ENCODE data around the gene ADI1. TPM values are rescaled to one million over a fixed set of nuclear protein-coding genes. Genes with fewer than 3 reads are reported as not detected.

The ADI1 gene
- 36.2 TPM for polyA plus RNA-seq (2013, experiment 1 of 2)
- polyA plus RNA-seq (2013, experiment 2 of 2), result 27.1 TPM

GRCh38 chr2:3519255-3520205, at the start of gene ADI1:
Gene ADI1, minus strand, starts transcription at chr2:3519531. Its CDS starts 44 bp downstream, at chr2:3519487.
- Histone ChIP-seq H3K4me3 (ENCODE audit: low read length) (peak within 1 kb of the TSS; percentile 70), H3K27me3 (ENCODE audit: insufficient read depth, low read length) (peaks cover 3% of the 10 kb centered on the region; the same call in 1 of the 2 replicates), H3K4me1 (ENCODE audit: insufficient read depth, low read length) (peaks cover 11% of the 10 kb centered on the region; the same call in 1 of the 2 replicates), H3K27ac (ENCODE audit: low read depth, low read length) (peak within 1 kb of the TSS; percentile 98), H3K9ac (ENCODE audit: low read depth, low read length) (peak within 1 kb of the TSS; percentile 76), H3K9me3 (ENCODE audit: insufficient read depth, low read depth, low read length) (peaks cover 3% of the 10 kb centered on the region; the same call in 1 of the 2 replicates), H3K36me3 (ENCODE audit: insufficient read depth, low read length) (no peaks in the 10 kb centered on the region)
- WGBS, result 7% methylated on average over 76 of the region's 76 CpGs

GRCh38 chr2:3566806-3567205, 47.5 kb upstream of the ADI1 start:
- WGBS, result 93% methylated on average over 9 of the region's 9 CpGs
- no peaks in the 10 kb centered on the region for H3K9me3 ChIP-seq (ENCODE audit: insufficient read depth, low read depth, low read length)
- no peak overlapping the region for H3K27ac ChIP-seq (ENCODE audit: low read depth, low read length)
- no peaks in the 10 kb centered on the region for H3K36me3 ChIP-seq (ENCODE audit: insufficient read depth, low read length)
- no peaks in the 10 kb centered on the region for H3K27me3 ChIP-seq (ENCODE audit: insufficient read depth, low read length)
- no peaks in the 10 kb centered on the region for H3K4me1 ChIP-seq (ENCODE audit: insufficient read depth, low read length)
- H3K4me3 ChIP-seq (ENCODE audit: low read length), result no peak overlapping the region
- H3K9ac ChIP-seq (ENCODE audit: low read depth, low read length), result no peak overlapping the region

- H3K27me3 ChIP-seq (ENCODE audit: insufficient read depth, low read length), result no peaks in the 10 kb centered on the region
- H3K4me3 ChIP-seq (ENCODE audit: low read length), result no peak overlapping the region
- H3K36me3 ChIP-seq (ENCODE audit: insufficient read depth, low read length), result peaks cover 9% of the 10 kb centered on the region
- no peak overlapping the region for H3K27ac ChIP-seq (ENCODE audit: low read depth, low read length)
- no peaks in the 10 kb centered on the region for H3K9me3 ChIP-seq (ENCODE audit: insufficient read depth, low read depth, low read length)
- no peaks in the 10 kb centered on the region for H3K4me1 ChIP-seq (ENCODE audit: insufficient read depth, low read length)
- H3K9ac ChIP-seq (ENCODE audit: low read depth, low read length), result no peak overlapping the region
- WGBS, result 73% methylated on average over 4 of the region's 6 CpGs
These were observed 45.8 kb upstream of the ADI1 start for GRCh38 chr2:3565117-3565516.

GRCh38 chr2:3563521-3563976, 44.2 kb upstream of the ADI1 start:
- H3K36me3 ChIP-seq (ENCODE audit: insufficient read depth, low read length), result peaks cover 11% of the 10 kb centered on the region
- no peak overlapping the region for H3K27ac ChIP-seq (ENCODE audit: low read depth, low read length)
- no peaks in the 10 kb centered on the region for H3K9me3 ChIP-seq (ENCODE audit: insufficient read depth, low read depth, low read length)
- no peak overlapping the region for H3K9ac ChIP-seq (ENCODE audit: low read depth, low read length)
- peaks cover 5% of the 10 kb centered on the region; the same call in 1 of the 2 replicates for H3K4me1 ChIP-seq (ENCODE audit: insufficient read depth, low read length)
- 94% methylated on average over 5 of the region's 5 CpGs for WGBS
- H3K27me3 ChIP-seq (ENCODE audit: insufficient read depth, low read length), result no peaks in the 10 kb centered on the region
- no peak overlapping the region for H3K4me3 ChIP-seq (ENCODE audit: low read length)

- WGBS, result under 1% methylated on average over 67 of the region's 67 CpGs
- Histone ChIP-seq H3K27me3 (ENCODE audit: insufficient read depth, low read length) (no peaks in the 10 kb centered on the region), H3K9me3 (ENCODE audit: insufficient read depth, low read depth, low read length) (no peaks in the 10 kb centered on the region), H3K9ac (ENCODE audit: low read depth, low read length) (peak within 1 kb of the TSS; percentile 98), H3K4me1 (ENCODE audit: insufficient read depth, low read length) (peaks cover 5% of the 10 kb centered on the region; the same call in 1 of the 2 replicates), H3K4me3 (ENCODE audit: low read length) (peak within 1 kb of the TSS; percentile 97), H3K27ac (ENCODE audit: low read depth, low read length) (peak within 1 kb of the TSS; percentile 98), H3K36me3 (ENCODE audit: insufficient read depth, low read length) (peaks cover 45% of the 10 kb centered on the region)
These were observed 39.1 kb upstream of the ADI1 start, which contains the start of gene RNASEH1 for GRCh38 chr2:3558205-3559014. Gene RNASEH1, minus strand, starts transcription at chr2:3558333. Its CDS starts 73 bp downstream, at chr2:3558260.

GRCh38 chr2:3557639-3558204, 38.4 kb upstream of the ADI1 start:
- whole genome bisulfite sequencing, result under 1% methylated on average over 40 of the region's 40 CpGs
- peak overlapping the region; percentile 97 for H3K4me3 ChIP-seq (ENCODE audit: low read length)
- no peaks in the 10 kb centered on the region for H3K27me3 ChIP-seq (ENCODE audit: insufficient read depth, low read length)
- no peaks in the 10 kb centered on the region for H3K9me3 ChIP-seq (ENCODE audit: insufficient read depth, low read depth, low read length)
- H3K36me3 ChIP-seq (ENCODE audit: insufficient read depth, low read length), result peaks cover 50% of the 10 kb centered on the region
- H3K27ac ChIP-seq (ENCODE audit: low read depth, low read length), result peak overlapping the region; percentile 98
- peaks cover 5% of the 10 kb centered on the region; the same call in 1 of the 2 replicates for H3K4me1 ChIP-seq (ENCODE audit: insufficient read depth, low read length)
- H3K9ac ChIP-seq (ENCODE audit: low read depth, low read length), result peak overlapping the region; percentile 98

- no peaks in the 10 kb centered on the region for H3K4me1 ChIP-seq (ENCODE audit: insufficient read depth, low read length)
- no peak overlapping the region for H3K4me3 ChIP-seq (ENCODE audit: low read length)
- H3K9me3 ChIP-seq (ENCODE audit: insufficient read depth, low read depth, low read length), result no peaks in the 10 kb centered on the region
- no peaks in the 10 kb centered on the region for H3K27me3 ChIP-seq (ENCODE audit: insufficient read depth, low read length)
- WGBS, result 89% methylated on average over 10 of the region's 10 CpGs
- peaks cover 75% of the 10 kb centered on the region for H3K36me3 ChIP-seq (ENCODE audit: insufficient read depth, low read length)
- H3K9ac ChIP-seq (ENCODE audit: low read depth, low read length), result no peak overlapping the region
- no peak overlapping the region for H3K27ac ChIP-seq (ENCODE audit: low read depth, low read length)
These were observed 34.6 kb upstream of the ADI1 start for GRCh38 chr2:3553946-3554345.

- Histone ChIP-seq H3K9me3 (ENCODE audit: insufficient read depth, low read depth, low read length) (no peaks in the 10 kb centered on the region), H3K9ac (ENCODE audit: low read depth, low read length) (no peak overlapping the region), H3K27ac (ENCODE audit: low read depth, low read length) (no peak overlapping the region), H3K4me1 (ENCODE audit: insufficient read depth, low read length) (no peaks in the 10 kb centered on the region), H3K4me3 (ENCODE audit: low read length) (no peak overlapping the region), H3K36me3 (ENCODE audit: insufficient read depth, low read length) (peaks cover 96% of the 10 kb centered on the region), H3K27me3 (ENCODE audit: insufficient read depth, low read length) (no peaks in the 10 kb centered on the region)
- 92% methylated on average over 2 of the region's 2 CpGs for WGBS
These were observed 28.6 kb upstream of the ADI1 start for GRCh38 chr2:3547915-3548314.

GRCh38 chr2:3545788-3546478, 26.6 kb upstream of the ADI1 start:
- Histone ChIP-seq H3K9me3 (ENCODE audit: insufficient read depth, low read depth, low read length) (no peaks in the 10 kb centered on the region), H3K27ac (ENCODE audit: low read depth, low read length) (no peak overlapping the region), H3K36me3 (ENCODE audit: insufficient read depth, low read length) (peaks cover 97% of the 10 kb centered on the region), H3K9ac (ENCODE audit: low read depth, low read length) (no peak overlapping the region), H3K4me3 (ENCODE audit: low read length) (no peak overlapping the region), H3K27me3 (ENCODE audit: insufficient read depth, low read length) (no peaks in the 10 kb centered on the region), H3K4me1 (ENCODE audit: insufficient read depth, low read length) (no peaks in the 10 kb centered on the region)
- 95% methylated on average over 10 of the region's 10 CpGs for WGBS

GRCh38 chr2:3543023-3543683, 23.8 kb upstream of the ADI1 start:
- peaks cover 81% of the 10 kb centered on the region for H3K36me3 ChIP-seq (ENCODE audit: insufficient read depth, low read length)
- no peak overlapping the region for H3K27ac ChIP-seq (ENCODE audit: low read depth, low read length)
- 92% methylated on average over 6 of the region's 6 CpGs for WGBS
- H3K9ac ChIP-seq (ENCODE audit: low read depth, low read length), result no peak overlapping the region
- H3K9me3 ChIP-seq (ENCODE audit: insufficient read depth, low read depth, low read length), result no peaks in the 10 kb centered on the region
- H3K27me3 ChIP-seq (ENCODE audit: insufficient read depth, low read length), result no peaks in the 10 kb centered on the region
- H3K4me1 ChIP-seq (ENCODE audit: insufficient read depth, low read length), result no peaks in the 10 kb centered on the region
- no peak overlapping the region for H3K4me3 ChIP-seq (ENCODE audit: low read length)
